Astrocyte (in vitro differentiated cells and primary cell): ENCODE data around the gene UBL4A.

ENCODE experiments used
- CTCF ChIP-seq: IDR thresholded peaks from 2 replicates; pipeline ENCODE4 v1.5.1; 2011; ENCODE audit warnings: low read depth, mild to moderate bottlenecking, inconsistent platforms, low read length, moderate library complexity; ENCODE audit not compliant: insufficient read depth
- EZH2 ChIP-seq: IDR thresholded peaks from 2 replicates; pipeline ENCODE4 v1.6.1; 2012; ENCODE audit warnings: mild to moderate bottlenecking, low read length, inconsistent platforms; ENCODE audit not compliant: insufficient read depth

- no peak for TF ChIP-seq CTCF
- no peak for TF ChIP-seq EZH2
Observed at GRCh38 chrX:154512879-154513553, 26.6 kb upstream of the UBL4A start.
